GM18907 (cell line): Measurements from ENCODE around the gene PHF23.

Source experiments
- ATAC-seq: cut with Tn5 transposase; IDR thresholded peaks from one replicate; pipeline ENCODE4 v1.9.1; 2021; ENCODE audit warnings: mild to moderate bottlenecking, moderate library complexity; ENCODE audit not compliant: unreplicated experiment

The PHF23 gene

DNA sequence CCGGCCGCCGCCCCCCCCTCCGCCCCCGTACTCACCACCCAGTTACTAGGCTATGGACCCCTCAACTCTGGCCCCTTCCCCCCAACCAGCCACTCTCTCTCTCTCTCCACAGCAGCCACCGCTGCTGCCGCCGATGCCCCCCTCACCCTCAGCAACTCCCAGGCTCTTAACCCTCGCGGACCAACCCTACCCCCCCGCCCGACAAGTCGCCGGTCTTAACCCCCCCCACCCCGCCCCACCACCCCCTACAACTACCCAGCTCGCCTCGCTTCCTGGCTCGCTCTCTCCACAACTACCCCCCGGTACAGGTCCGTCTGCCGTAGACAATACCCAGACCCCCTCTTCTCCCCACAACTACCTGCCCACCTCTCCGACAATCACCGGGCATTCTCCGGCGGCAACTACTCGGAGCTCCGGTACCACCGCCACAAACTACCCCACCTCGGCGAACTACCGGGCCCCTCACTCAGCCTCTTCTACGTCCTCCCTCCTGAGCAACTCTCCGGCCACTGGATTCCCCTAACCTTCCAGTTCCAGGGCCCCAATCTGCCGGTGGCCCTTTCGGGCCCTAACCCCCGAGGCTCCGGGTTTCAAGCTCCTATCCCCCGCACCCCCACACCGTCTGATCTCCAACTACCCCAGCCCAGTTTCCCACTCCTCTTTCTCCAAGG, 702 bp downstream of the PHF23 start:
- ATAC-seq = no peak

DNA sequence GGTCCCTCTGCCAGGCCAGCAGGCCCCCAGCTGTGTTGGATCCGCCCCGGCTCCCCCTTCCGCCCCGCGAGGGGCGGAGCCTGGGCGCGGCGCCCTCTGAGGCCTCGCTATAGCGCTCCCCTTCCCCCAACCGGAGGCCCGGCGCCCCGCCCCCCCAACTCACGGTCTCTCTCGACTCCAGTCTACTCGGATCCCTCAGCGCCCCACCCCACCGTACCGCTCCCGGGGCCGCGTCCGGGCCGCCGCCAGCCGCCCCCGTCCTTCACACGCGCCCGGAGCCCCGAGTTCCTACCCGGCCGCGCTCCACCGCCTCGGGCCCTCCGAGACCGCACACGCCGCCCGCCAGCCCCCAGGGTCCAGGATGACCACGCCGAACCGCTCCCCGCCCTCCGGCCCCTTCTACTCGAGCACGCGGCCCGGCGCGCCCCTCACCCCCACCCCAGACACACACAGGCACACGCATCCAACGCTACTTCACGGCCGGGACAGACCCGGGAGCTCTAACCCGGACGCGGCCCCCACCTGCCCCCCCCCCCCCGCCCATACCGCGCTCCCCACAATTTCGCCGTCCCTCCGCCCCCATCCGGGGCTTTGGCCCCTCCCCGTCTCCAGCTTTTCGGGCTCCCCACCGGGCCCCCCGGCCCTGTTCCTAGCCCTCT, 1.4 kb downstream of the PHF23 start:
- ATAC-seq = peak; percentile 10

DNA sequence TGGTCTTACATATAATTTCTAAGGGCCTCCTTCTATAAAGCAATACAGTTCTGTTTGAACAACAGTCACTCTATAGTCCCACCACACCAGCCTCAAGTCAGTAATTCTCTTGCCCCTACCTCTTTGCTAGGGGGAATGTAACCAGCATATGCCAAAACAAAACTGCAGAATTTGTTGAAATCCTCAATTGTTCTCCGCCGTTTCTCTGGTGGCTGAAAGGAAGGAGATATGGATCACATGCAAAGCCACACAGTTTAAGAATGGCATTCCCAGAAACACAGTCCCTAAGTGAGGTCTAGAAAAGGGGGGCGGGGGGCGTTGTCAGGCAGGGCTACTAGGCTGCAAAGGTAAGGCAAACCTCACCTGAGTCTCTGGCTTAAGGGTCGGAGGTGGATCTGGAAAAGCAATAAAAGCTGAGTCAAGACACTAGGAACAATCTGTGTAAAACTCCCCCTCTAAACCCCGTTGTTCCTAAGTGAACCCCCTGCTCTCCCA, 1.9 kb downstream of the PHF23 start:
- ATAC-seq = no peak

DNA sequence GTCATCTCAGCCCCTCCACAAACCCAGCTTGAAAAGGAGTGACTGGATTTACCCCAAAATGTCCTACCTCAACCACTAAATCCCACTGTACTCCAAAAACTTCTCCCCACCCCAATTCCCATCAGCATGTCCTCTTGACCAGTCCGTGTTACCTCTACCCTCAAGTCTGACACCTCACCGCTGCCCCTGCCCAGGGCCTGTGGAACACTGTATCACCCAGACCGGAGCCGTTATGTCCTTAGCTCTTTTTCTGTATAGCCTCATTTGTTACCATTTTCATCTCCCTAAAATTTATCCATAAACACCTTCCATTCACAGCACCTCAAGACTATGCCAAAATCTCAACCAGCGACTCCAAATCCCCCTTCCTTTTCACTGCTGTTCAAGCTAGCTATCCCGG, 2.4 kb downstream of the PHF23 start:
- no peak for ATAC-seq

DNA sequence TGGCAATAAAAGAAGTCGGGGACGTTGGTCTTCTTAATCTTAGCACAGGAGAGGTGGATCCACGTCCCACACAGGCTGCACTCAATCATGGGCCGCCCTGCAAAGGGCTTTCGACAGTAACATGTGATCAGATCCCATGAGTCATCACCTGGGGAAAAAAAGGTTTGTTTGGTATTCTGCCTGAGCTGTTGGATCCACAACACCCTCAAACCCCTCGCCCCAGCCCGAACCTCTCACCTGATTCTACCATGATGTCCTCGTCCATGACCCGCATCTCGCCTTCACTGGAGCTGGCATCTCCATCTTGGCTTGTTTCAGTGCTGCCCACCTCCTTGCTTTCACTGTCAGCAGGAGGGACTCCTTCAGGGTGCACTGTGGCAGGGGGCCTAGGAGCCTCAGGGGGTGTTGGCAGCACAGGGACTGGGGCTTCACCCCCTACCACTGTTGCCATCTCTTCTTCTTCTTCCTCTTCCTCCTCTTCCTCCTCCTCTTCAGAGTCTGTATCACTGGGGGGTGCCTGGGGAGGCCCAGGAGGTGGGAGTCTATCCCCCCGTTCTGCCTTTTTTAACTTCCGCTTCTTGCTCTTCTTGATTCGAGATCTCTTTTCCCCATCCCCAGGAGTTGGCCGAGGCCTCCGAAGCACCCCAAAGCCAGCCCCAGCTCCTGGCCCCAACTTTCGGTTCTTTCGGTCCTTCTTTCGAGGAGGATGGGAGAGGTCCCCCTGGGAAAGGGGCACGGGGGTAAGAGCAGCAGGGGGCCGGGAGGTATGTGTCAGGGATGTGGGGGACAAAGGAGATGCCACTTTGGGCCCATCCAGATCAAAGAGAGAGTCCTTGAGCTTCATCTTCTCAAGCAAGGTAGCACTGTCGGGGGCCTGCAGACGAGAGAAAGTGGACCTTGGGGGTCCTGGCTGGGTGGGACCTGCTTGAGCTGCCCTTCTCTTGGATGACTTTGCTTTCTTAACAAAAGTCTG, 3.3 kb downstream of the PHF23 start:
- ATAC-seq = no peak

DNA sequence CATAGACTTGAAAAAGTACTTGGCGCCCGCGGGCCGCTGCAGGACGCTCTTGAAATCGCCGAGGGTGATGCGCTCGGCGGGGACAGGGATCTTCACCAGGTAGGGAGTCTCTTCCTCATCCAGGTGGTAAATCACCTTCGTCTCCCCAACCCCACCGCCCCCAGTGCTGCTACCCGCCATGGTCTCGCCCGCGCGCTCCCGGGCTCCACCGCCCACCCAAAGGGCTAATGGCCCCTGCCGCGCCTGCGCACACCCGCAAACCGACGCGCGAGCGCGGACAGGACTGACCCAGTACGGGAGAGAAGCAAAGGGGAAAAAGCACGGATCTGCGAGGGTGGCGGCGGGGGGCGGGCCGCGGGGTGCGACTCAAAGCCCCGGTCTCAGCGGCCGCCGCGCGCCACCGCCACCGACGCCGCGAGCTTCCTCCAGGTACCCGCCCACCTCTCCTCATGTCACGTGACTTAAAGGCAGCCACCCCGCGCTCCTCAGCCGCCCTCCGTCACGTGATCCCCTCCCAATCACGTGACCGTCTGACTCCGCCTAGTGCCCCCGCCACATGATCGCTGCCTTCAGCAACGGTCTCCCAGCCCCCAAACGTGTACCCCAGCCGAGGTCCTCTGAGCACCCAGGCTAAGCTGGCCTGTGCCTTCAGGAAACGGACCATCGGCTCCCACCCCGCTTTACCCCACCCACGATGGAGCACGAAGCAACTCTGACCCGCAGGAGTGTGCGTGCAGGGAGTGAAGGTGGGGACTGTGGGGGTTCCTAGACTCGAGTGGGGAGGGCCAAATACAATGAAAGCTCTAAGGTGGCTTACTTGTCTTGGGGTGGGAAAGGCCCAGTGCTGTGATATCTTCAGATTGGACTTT, 4.9 kb downstream of the PHF23 start, which contains the start of gene DVL2:
Gene DVL2 (minus strand): TSS at position 435 of the 869 bp plus-strand sequence. CDS start 255 bp downstream, at position 180.
- ATAC-seq = peak; percentile 50

DNA sequence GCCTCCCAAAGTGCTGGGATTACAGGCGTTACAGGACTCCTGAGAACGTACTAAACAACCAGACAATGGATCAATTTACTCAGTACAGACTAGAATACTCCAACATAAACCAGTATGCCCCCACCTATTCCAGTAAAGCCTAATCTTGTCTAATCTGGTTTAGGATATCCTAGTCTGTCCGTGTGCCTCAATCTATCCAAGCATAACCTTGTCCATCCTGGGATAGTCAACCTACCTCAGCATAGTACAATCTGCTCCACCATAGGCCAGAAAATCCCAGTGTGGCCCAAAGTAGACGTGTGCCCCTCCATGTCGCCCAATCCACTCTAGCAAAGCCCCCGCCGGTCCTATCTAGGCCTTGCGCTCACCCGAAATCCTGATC, 5.6 kb downstream of the PHF23 start:
- ATAC-seq = no peak

DNA sequence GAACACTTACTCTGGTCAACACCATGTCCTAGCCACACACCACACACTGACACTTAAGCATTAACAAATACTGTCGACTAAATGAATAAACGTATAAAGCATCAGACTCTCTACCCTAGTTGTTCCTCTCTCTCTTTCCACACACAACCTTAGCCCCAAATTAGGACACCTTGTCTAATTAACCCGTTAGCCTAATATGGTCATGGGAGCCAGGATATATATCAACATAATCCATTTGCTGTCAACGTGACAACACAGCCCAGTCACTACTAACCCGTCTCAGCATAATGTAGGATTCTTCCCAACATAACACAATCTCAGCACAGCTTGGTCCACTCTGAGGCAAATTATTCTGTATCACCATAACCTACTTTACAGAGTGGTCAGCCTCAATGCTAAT, 7.1 kb downstream of the PHF23 start:
- ATAC-seq = no peak

DNA sequence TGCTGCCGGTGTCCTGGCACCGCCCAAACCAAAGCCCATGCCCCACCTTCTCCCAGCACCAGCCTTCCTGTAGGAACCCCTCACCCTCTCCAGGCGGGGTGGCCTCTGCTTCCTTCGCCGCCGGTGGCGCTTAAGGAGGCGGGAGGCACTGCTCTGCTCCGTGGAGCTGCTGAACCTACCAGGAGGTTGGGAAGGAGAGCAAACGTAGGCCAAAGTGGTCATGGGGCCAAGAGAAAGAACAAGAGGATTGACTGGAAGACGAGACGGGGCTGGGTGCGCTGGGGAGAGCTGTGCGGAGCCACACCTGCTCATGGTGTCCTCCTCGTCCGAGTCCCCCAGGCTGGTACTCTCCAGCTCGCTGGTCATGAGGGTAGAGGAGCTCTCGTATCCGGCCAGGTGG, 9.8 kb downstream of the PHF23 start:
- ATAC-seq = no peak

DNA sequence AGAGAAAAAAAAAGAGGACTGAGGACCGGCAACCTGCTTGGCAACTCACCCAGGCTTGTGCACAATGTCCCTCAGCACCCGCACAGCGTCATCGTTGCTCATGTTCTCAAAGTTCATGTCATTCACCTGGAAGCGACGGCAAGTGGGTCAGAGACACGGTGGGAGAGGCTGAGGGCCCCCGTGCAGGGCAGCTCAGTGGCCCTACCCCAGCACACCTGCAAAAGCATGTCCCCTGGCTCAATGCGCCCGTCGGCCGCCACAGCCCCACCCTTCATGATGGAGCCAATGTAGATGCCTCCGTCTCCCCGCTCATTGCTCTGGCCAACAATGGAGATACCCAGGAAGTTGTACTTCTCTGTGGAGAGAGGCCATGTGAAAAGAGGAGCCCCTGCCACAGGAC, 10.3 kb downstream of the PHF23 start:
- no peak for ATAC-seq

DNA sequence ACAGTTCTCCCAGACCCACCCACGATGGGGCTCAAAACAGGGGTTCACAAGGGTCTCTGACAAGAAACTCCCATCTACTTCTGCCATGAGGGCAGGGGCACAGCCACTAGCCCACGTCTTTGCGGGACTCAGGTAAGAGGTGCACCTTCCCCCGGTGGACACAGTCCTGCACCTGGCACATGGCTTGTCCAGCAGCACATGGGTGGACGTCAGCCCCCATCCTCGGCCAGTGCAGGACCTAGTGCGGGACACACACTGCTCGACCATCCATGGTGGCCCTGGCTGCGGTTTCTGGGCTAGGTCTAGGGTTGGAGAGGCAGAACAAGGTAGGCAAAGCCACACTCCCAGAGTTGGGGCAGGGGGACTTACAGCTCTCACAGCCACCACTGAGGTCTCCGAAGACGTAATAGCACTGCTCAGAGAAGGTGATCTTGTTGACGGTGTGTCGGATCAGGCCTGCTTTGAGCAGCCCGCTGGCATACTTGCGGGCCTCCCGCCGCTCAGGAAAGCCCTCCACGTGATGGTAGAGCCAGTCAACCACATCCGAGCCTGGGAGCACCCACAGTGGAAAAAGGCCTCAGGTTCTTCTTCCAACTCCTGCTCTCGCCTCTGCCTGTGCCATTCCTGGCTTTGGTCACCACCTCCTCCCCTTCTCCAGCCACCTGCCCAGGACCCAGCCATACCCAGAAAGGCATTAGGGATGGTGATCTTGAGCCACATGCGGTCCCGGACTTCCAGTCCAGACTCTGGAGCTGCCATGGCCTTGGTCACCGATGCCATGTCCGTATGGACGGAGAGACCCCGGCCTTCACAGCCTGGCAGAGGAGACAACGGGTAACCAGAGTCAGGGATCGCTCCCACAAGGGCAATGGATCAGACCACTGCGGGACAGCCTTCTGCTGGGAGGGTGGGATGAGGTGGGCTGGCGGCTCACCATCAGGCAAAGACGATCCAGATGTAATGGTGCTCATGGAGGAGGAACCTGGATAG, 12.2 kb downstream of the PHF23 start:
- ATAC-seq = no peak

DNA sequence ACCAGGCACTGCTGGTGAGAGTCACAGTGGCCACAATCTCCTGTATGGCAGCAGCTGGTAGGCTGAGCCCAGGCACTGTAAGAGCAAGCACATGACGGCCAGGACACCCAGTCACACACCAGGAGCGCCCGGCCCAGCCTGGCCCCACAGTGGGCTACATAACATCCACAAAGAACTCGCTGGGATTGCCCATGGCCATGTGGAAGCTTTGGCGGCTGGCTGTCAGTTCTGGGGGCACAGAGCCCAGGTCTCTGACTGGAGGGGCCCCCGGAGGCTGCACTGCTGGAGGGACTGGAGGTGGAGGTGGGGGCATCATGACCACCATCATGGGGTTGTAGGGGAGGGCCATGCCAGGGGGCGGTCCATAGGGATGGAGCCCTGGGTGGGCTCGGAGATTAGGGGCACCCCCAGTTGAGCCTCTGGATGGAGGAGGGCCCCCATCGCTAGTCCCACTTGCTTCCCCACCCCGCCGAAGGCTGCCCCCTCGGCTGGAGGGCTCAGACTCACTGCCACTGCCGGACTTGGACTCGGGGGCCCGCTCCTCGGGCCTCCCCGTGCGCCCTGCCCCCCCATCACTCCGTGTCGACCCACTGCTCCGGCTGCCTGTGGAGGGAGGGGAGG, 13.4 kb downstream of the PHF23 start:
- no peak for ATAC-seq

DNA sequence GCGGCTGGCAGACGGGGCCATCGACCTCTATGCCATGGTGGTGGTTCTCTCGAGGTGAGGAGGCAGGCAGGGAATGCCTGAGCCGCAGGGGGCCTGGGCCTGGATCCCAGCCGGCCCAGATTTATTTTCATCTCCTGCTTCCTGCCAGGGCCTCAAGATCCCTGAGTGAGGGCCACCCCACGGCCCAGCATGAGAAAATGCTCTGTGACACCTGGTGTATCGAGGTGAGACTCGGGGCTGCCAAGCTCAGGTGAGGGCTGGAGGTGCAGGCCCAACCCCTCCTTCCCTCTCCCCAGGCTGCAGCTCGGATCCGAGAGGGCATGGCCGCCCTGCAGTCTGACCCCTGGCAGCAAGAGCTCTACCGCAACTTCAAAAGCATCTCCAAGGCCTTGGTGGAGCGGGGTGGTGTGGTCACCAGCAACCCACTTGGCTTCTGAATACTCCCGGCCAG, 14.6 kb downstream of the PHF23 start:
- no peak for ATAC-seq

DNA sequence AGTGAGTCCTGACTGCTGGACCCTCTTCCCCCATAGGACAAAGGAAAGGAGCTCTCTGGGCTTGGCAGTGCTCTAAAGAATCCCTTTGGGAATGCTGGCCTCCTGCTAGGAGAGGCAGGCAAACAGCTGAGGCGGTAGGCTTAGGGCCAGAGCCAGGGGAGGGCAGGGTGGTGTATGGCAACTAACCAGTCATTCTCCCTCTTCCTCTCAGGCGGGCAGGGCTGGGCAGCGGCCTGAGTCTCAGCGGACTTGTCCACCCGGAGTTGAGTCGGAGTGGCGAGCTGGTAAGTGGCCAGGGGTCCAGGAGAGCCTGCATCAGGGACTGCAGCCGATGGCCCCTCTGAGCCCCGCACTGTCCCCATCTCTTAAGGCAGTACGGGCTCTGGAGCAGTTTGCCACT, 15.1 kb downstream of the PHF23 start:
- no peak for ATAC-seq

DNA sequence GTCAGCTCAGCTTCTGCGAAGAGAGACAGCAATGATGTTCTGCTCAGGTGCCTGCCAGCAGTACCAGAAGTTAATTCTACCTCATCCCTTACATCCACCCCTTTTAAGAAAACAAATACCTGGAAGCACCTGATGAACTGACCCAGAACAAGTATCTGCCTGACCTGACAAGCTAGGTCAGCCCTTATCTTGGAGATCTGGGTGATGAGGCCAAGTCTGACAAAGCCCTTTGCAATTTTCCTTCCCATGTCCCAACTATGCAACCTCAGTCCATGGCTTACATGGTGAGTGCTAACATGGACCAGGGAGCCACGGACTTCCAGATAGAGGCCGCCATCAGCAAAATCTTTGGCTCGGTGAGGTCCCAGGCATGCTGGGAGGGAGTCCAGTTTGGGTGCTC, 15.9 kb downstream of the PHF23 start:
- ATAC-seq = no peak

DNA sequence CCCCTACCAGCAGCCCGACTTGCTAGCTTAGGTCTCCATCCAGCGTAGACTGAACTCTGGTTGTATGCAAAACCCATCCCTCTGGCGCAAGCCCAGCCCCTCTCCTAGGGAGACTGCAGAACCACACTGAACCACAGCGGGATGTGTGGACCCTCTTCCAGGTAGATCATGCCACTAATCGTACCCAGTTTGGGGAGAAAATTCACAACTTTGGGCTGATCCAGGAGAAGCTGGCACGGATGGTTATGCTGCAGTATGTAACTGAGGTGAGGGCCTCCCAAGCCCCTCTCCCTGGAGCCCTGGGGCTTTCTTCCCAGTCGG, 16.3 kb downstream of the PHF23 start:
- no peak for ATAC-seq

DNA sequence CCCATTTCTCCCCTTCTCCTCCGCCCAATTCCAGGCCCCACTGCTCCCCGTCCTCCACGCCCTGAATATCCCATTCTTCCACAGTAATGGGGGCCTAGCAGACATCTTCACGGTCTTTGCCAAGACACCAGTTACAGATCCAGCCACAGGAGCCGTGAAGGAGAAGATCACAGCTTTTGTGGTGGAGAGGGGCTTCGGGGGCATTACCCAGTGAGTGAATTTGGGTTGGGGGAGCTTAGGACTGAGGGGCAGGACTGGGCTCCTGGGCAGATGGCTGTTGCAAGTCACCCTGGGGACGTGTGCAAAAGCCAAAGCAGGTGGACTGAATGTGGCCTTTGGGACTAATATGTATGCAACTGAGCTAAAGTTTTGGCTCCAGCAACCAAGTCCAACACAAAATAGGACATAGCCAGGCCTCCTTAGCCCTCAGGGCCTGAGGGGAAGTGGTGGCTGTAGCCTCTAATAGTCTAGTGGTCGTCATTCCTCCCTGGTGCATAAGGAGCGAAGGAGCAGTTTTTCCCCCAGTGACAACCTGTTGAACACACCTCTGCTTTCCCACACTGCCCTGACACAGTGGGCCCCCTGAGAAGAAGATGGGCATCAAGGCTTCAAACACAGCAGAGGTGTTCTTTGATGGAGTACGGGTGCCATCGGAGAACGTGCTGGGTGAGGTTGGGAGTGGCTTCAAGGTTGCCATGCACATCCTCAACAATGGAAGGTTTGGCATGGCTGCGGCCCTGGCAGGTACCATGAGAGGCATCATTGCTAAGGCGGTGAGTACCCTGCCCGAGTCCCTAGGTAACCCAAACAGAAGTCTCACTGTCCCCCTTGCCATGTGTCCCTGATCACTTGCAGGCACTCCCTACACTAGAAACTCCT, 16.9 kb downstream of the PHF23 start:
- ATAC-seq = no peak
